Mesothelial cell of epicardium (in vitro differentiated cells): Measurements from ENCODE around the gene TRIML1. TPM values are rescaled to one million over a fixed set of nuclear protein-coding genes. Genes with fewer than 3 reads are reported as not detected.

ENCODE experiments used
- DNase-seq, 2 experiments: peaks; one replicate each; pipeline ENCODE4 v3.0.0; 2021; ENCODE audit warnings: low spot score in 2 of 2; ENCODE audit not compliant: unreplicated experiment in 2 of 2
- H3K27ac Mint-ChIP-seq: 2 replicates; pipeline ENCODE4 v1.8.0; 2021; ENCODE audit warnings: mixed read lengths
- H3K27me3 Mint-ChIP-seq: 2 replicates; pipeline ENCODE4 v1.8.0; 2021; ENCODE audit warnings: low read depth, mixed read lengths
- H3K36me3 Mint-ChIP-seq: 2 replicates; pipeline ENCODE4 v1.8.0; 2021; ENCODE audit warnings: mixed read lengths
- H3K4me1 Mint-ChIP-seq: 2 replicates; pipeline ENCODE4 v1.8.0; 2021; ENCODE audit warnings: mixed read lengths
- H3K4me3 Mint-ChIP-seq: 2 replicates; pipeline ENCODE4 v1.8.0; 2021; ENCODE audit warnings: mild to moderate bottlenecking, moderate library complexity, mixed read lengths
- H3K9me3 Mint-ChIP-seq: 2 replicates; pipeline ENCODE4 v1.8.0; 2021; ENCODE audit warnings: mixed read lengths
- CTCF ChIP-seq: fragments of 200-600 bp; sonication (generic); IDR thresholded peaks from one replicate; pipeline ENCODE4 v1.5.0; 2021; ENCODE audit warnings: antibody characterized with exemption; ENCODE audit not compliant: unreplicated experiment
- total RNA-seq: library from RNA; stranded (reverse); gene quantifications from 3 replicates; pipeline ENCODE4 v1.2.1, GENCODE V29; 2021

TRIML1 gene
- total RNA-seq, 1 donor from 2014 or later = not detected

GRCh38 chr4:188110036-188110435 is 29.2 kb upstream of the TRIML1 start:
- no peaks in the 10 kb centered on the region for H3K27me3 Mint-ChIP-seq

GRCh38 chr4:188110741-188111471 is 28.3 kb upstream of the TRIML1 start:
- H3K27me3 Mint-ChIP-seq = no peaks in the 10 kb centered on the region
- H3K4me3 Mint-ChIP-seq = no peak overlapping the region
- no peak for TF ChIP-seq CTCF
- H3K4me1 Mint-ChIP-seq = peaks cover 28% of the 10 kb centered on the region
- no peak overlapping the region for H3K27ac Mint-ChIP-seq
- no peak for DNase-seq
- no peaks in the 10 kb centered on the region for H3K36me3 Mint-ChIP-seq
- no peaks in the 10 kb centered on the region for H3K9me3 Mint-ChIP-seq

More at GRCh38 chr4:188110036-188110435, 29.2 kb upstream of the TRIML1 start:
- no peaks in the 10 kb centered on the region for H3K9me3 Mint-ChIP-seq
- no peak for DNase-seq
- H3K36me3 Mint-ChIP-seq = no peaks in the 10 kb centered on the region
- no peak overlapping the region for H3K4me3 Mint-ChIP-seq
- no peak for TF ChIP-seq CTCF
- peaks cover 28% of the 10 kb centered on the region for H3K4me1 Mint-ChIP-seq
- peak overlapping the region; percentile 14 for H3K27ac Mint-ChIP-seq

- Mint-ChIP-seq H3K27ac (no peak overlapping the region), H3K4me1 (peaks cover 28% of the 10 kb centered on the region), H3K36me3 (no peaks in the 10 kb centered on the region), H3K27me3 (no peaks in the 10 kb centered on the region), H3K4me3 (no peak overlapping the region), H3K9me3 (no peaks in the 10 kb centered on the region)
- DNase-seq = no peak
- TF ChIP-seq CTCF = no peak
Measured at GRCh38 chr4:188111955-188112354, 27.3 kb upstream of the TRIML1 start.

GRCh38 chr4:188113156-188113555 is 26.1 kb upstream of the TRIML1 start:
- Mint-ChIP-seq H3K27me3 (no peaks in the 10 kb centered on the region), H3K4me3 (no peak overlapping the region), H3K9me3 (no peaks in the 10 kb centered on the region), H3K36me3 (no peaks in the 10 kb centered on the region), H3K27ac (no peak overlapping the region), H3K4me1 (peaks cover 22% of the 10 kb centered on the region)
- no peak for DNase-seq
- no peak for TF ChIP-seq CTCF

- Mint-ChIP-seq H3K36me3 (no peaks in the 10 kb centered on the region), H3K4me1 (no peaks in the 10 kb centered on the region), H3K9me3 (no peaks in the 10 kb centered on the region), H3K27me3 (no peaks in the 10 kb centered on the region), H3K27ac (no peak overlapping the region), H3K4me3 (no peak overlapping the region)
- no peak for TF ChIP-seq CTCF
- no peak for DNase-seq
Measured at GRCh38 chr4:188117631-188118324, 21.5 kb upstream of the TRIML1 start.
